ENCODE data around the gene TUBB2A. TPM values are rescaled to one million over a fixed set of nuclear protein-coding genes. Genes with fewer than 3 reads are reported as not detected.

The TUBB2A gene
- total and polyA plus RNA-seq, 4 donors: 10.8 to 53.5 (median 30.1) TPM

- TF ChIP-seq CTCF (IDR thresholded peaks at IDR 0.05; ENCODE audit: control extremely low read depth, extremely low read depth): no peak
- Histone ChIP-seq H3K9me3 (ENCODE audit: control insufficient read depth in 4 of 4, insufficient read depth in 3 of 4, low read length in 3 of 4) (no peaks in the 10 kb centered on the region), H3K4me1 (ENCODE audit: control insufficient read depth in 5 of 5, insufficient read depth in 5 of 5, low read length in 5 of 5) (no peaks in the 10 kb centered on the region), H3K36me3 (ENCODE audit: control insufficient read depth in 4 of 4, insufficient read depth in 4 of 4, low read length in 4 of 4) (no peaks in the 10 kb centered on the region), H3K27me3 (ENCODE audit: control insufficient read depth in 3 of 3, insufficient read depth in 3 of 3, low read length in 2 of 3) (no peaks in the 10 kb centered on the region), H3K4me3 (no peak overlapping the region), H3K27ac (ENCODE audit: low read depth in 1 of 2, low read length in 1 of 2) (no peak overlapping the region), H3K9ac (ENCODE audit: insufficient read depth in 1 of 2, low read length in 2 of 2) (no peak overlapping the region)
- DNase-seq (no peak), ATAC-seq (ENCODE audit: insufficient read depth, low FRiP score) (no peak)
- WGBS, 2 donors: 80 to 84% methylated on average over 5 of the region's 5 CpGs
These were observed 38.0 kb upstream of the TUBB2A start for GRCh38 chr6:3195420-3195694.

GRCh38 chr6:3194535-3195419 is 37.4 kb upstream of the TUBB2A start:
- Histone ChIP-seq H3K4me3 (no peak overlapping the region), H3K36me3 (ENCODE audit: control insufficient read depth in 4 of 4, insufficient read depth in 4 of 4, low read length in 4 of 4) (no peaks in the 10 kb centered on the region), H3K27ac (ENCODE audit: low read depth in 1 of 2, low read length in 1 of 2) (peak overlapping the region in 1 of 2 donors; percentile 46), H3K9ac (ENCODE audit: insufficient read depth in 1 of 2, low read length in 2 of 2) (no peak overlapping the region), H3K27me3 (ENCODE audit: control insufficient read depth in 3 of 3, insufficient read depth in 3 of 3, low read length in 2 of 3) (no peaks in the 10 kb centered on the region), H3K9me3 (ENCODE audit: control insufficient read depth in 4 of 4, insufficient read depth in 3 of 4, low read length in 3 of 4) (no peaks in the 10 kb centered on the region), H3K4me1 (ENCODE audit: control insufficient read depth in 5 of 5, insufficient read depth in 5 of 5, low read length in 5 of 5) (no peaks in the 10 kb centered on the region)
- TF ChIP-seq CTCF (IDR thresholded peaks at IDR 0.05; ENCODE audit: control extremely low read depth, extremely low read depth): no peak
- no peak for ATAC-seq (ENCODE audit: insufficient read depth, low FRiP score)
- WGBS, 2 donors: 58 to 70% methylated on average over 19 of the region's 19 CpGs
- peak; percentile 62 to 75 (median 72) for DNase-seq

- Histone ChIP-seq H3K9ac (ENCODE audit: insufficient read depth in 1 of 2, low read length in 2 of 2) (no peak overlapping the region), H3K4me3 (no peak overlapping the region), H3K9me3 (ENCODE audit: control insufficient read depth in 4 of 4, insufficient read depth in 3 of 4, low read length in 3 of 4) (no peaks in the 10 kb centered on the region), H3K36me3 (ENCODE audit: control insufficient read depth in 4 of 4, insufficient read depth in 4 of 4, low read length in 4 of 4) (no peaks in the 10 kb centered on the region), H3K27me3 (ENCODE audit: control insufficient read depth in 3 of 3, insufficient read depth in 3 of 3, low read length in 2 of 3) (no peaks in the 10 kb centered on the region), H3K4me1 (ENCODE audit: control insufficient read depth in 5 of 5, insufficient read depth in 5 of 5, low read length in 5 of 5) (no peaks in the 10 kb centered on the region), H3K27ac (ENCODE audit: low read depth in 1 of 2, low read length in 1 of 2) (no peak overlapping the region)
- ATAC-seq (ENCODE audit: insufficient read depth, low FRiP score): no peak
- 89 to 94% methylated on average over 23 of the region's 23 CpGs for WGBS, 2 donors
- DNase-seq: no peak
- TF ChIP-seq CTCF (IDR thresholded peaks at IDR 0.05; ENCODE audit: control extremely low read depth, extremely low read depth): no peak
These were observed 35.9 kb upstream of the TUBB2A start for GRCh38 chr6:3193102-3193849.
